Fibroblast of upper back skin (primary cell): Measurements from ENCODE around the gene SERPINH1.

Experiments used
- DNase-seq: peaks from one replicate; pipeline ENCODE4 v3.0.0-alpha.2; 2013

Gene SERPINH1

GRCh38 chr11:75557666-75558494, 4.2 kb upstream of the SERPINH1 start:
- peak; percentile 98 for DNase-seq

GRCh38 chr11:75558939-75559843, 2.9 kb upstream of the SERPINH1 start:
- DNase-seq: peak; percentile 96

- peak; percentile 71 for DNase-seq
Measured at GRCh38 chr11:75560644-75561043, 1.4 kb upstream of the SERPINH1 start.

- no peak for DNase-seq
Measured at GRCh38 chr11:75561426-75562047, 516 bp upstream of the SERPINH1 start.

GRCh38 chr11:75562836-75563484, 907 bp downstream of the SERPINH1 start:
- DNase-seq: peak; percentile 82

- DNase-seq: no peak
Measured at GRCh38 chr11:75563501-75563977, 1.5 kb downstream of the SERPINH1 start.

GRCh38 chr11:75563978-75564552, 2.0 kb downstream of the SERPINH1 start:
- peak; percentile 93 for DNase-seq

GRCh38 chr11:75565221-75565814, 3.3 kb downstream of the SERPINH1 start:
- DNase-seq: peak; percentile 76

- no peak for DNase-seq
Measured at GRCh38 chr11:75565916-75566762, 4.1 kb downstream of the SERPINH1 start.

GRCh38 chr11:75566763-75567279, 4.8 kb downstream of the SERPINH1 start:
- no peak for DNase-seq

GRCh38 chr11:75567971-75568370, 5.9 kb downstream of the SERPINH1 start:
- no peak for DNase-seq

- no peak for DNase-seq
Measured at GRCh38 chr11:75568616-75569219, 6.7 kb downstream of the SERPINH1 start.

GRCh38 chr11:75570559-75571139, 8.6 kb downstream of the SERPINH1 start:
- no peak for DNase-seq

GRCh38 chr11:75571625-75572024, 9.6 kb downstream of the SERPINH1 start:
- no peak for DNase-seq

GRCh38 chr11:75572744-75573143, 10.7 kb downstream of the SERPINH1 start:
- DNase-seq: no peak

GRCh38 chr11:75574698-75575602, 12.9 kb downstream of the SERPINH1 start:
- DNase-seq: no peak

GRCh38 chr11:75576017-75576416, 14.0 kb downstream of the SERPINH1 start:
- no peak for DNase-seq

GRCh38 chr11:75576499-75576918, 14.5 kb downstream of the SERPINH1 start:
- peak; percentile 73 for DNase-seq

GRCh38 chr11:75577207-75577606, 15.2 kb downstream of the SERPINH1 start:
- DNase-seq: peak; percentile 40
